Right atrium auricular region (tissue), 2 donors: ENCODE data around the gene FRY. TPM values are rescaled to one million over a fixed set of nuclear protein-coding genes. Genes with fewer than 3 reads are reported as not detected.
A peak's percentile ranks its signal among the peaks of the same experiment; 100 is the strongest.
"Not testable (repeated sequence)": the region's sequence is repeated elsewhere in the genome, so short reads cannot be mapped to it uniquely, and the experiment has no call there.

ENCODE experiments used
- DNase-seq: peaks from one replicate; pipeline ENCODE4 v3.0.0-alpha.2; 2019; ENCODE audit warnings: low spot score
- H3K27ac ChIP-seq, 2 donors: fragments of 200-600 bp; sonication (generic); 1 replicate in 1 of 2; 2 replicates in 1 of 2; pipeline ENCODE4 v1.5.1; 2016 to 2019
- H3K27me3 ChIP-seq, 2 donors: fragments of 200-600 bp; sonication (generic); one replicate each; pipeline versions ENCODE4 v1.5.1 to v1.6.0; 2017 to 2019
- H3K36me3 ChIP-seq: fragments of 200-600 bp; sonication (generic); one replicate; pipeline ENCODE4 v1.5.1; 2016
- H3K4me1 ChIP-seq, 2 donors: fragments of 200-600 bp; sonication (generic); one replicate each; pipeline versions ENCODE4 v1.5.1 to v1.6.0; 2017 to 2019
- H3K4me3 ChIP-seq, 2 donors: fragments of 200-600 bp; sonication (generic); 1 replicate in 1 of 2; 2 replicates in 1 of 2; pipeline ENCODE4 v1.5.1; 2017 to 2019; ENCODE audit warnings: mild to moderate bottlenecking in 1 of 2, moderate library complexity in 1 of 2
- H3K9me3 ChIP-seq, 2 donors: fragments of 200-600 bp; sonication (generic); one replicate each; pipeline ENCODE4 v1.5.1; 2019
- CTCF ChIP-seq, 2 donors: fragments of 200-600 bp; sonication (generic); IDR thresholded peaks; one replicate each; pipeline ENCODE4 v1.5.1; 2019; ENCODE audit warnings: antibody characterized with exemption in 2 of 2
- total RNA-seq, 2 donors: library from RNA; depleted of rRNA; stranded (reverse); fragments of >200 nt; gene quantifications; one replicate each; pipeline ENCODE4 v1.1.0, GENCODE V29; 2016

FRY gene
- total RNA-seq, 2 donors from 2014 or later = 94.8 to 183 TPM

- H3K27me3 ChIP-seq = no peaks in the 10 kb centered on the region
- H3K4me3 ChIP-seq = no peak overlapping the region
- no peak for DNase-seq
- no peak overlapping the region for H3K27ac ChIP-seq
- no peaks in the 10 kb centered on the region for H3K36me3 ChIP-seq
- H3K9me3 ChIP-seq = no peaks in the 10 kb centered on the region
- no peak for TF ChIP-seq CTCF (IDR thresholded peaks at IDR 0.05)
- peaks cover 0 to 29% of the 10 kb centered on the region in 2 donors for H3K4me1 ChIP-seq
Observed at GRCh38 chr13:32051156-32051555, 19.6 kb downstream of the FRY start.

GRCh38 chr13:32056316-32056715 is 24.7 kb downstream of the FRY start:
- no peak for TF ChIP-seq CTCF (IDR thresholded peaks at IDR 0.05)
- Histone ChIP-seq H3K9me3 (no peaks in the 10 kb centered on the region), H3K27me3 (no peaks in the 10 kb centered on the region), H3K4me3 (no peak overlapping the region), H3K4me1 (peaks cover 0 to 22% of the 10 kb centered on the region in 2 donors), H3K27ac (no peak overlapping the region), H3K36me3 (no peaks in the 10 kb centered on the region)
- no peak for DNase-seq

DNA sequence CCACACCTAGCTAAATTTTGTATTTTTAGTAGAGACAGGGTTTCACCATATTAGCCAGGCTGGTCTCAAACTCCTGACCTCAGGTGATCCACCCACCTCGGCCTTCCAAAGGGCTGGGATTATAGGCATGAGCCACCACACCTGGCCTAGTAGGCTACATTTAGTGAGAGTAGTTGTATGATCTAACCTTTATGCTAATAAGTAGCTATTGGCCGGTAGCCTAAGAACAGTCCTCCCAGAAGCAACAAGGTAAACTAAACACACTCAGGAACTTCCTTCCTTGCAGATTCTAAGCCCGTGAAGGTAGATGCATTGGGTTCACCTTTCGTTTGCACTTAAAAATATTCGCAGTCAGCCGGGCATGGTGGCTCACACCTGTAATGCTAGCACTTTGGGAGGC is 25.8 kb downstream of the FRY start:
- peaks cover 0 to 22% of the 10 kb centered on the region in 2 donors for H3K4me1 ChIP-seq
- H3K36me3 ChIP-seq, H3K4me3 ChIP-seq, H3K27me3 ChIP-seq, H3K27ac ChIP-seq, H3K9me3 ChIP-seq, DNase-seq: not testable (repeated sequence)

DNA sequence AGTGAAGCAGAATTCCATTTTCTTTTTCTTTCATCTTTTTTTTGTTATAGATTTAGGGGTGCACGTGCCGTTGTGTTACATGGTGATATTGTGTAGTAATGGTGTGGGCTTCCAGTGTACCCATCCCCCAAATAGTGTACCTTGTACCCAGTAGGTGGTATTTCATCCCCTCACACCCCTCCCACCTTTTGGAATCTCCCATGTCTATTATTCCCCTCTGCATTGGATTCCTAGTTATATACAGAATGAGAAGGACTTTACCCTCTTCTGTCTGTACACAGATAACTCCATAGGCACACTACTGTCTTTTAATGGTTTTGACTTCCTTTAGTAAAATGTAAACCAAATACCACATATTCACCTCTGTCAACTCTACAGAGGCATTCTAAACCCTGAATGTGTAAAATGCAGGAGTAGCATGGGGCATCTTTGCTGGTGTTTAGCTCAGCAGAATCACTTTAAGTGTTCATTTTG is 28.0 kb downstream of the FRY start:
- DNase-seq = no peak

GRCh38 chr13:32060401-32060878 is 28.9 kb downstream of the FRY start:
- no peak for TF ChIP-seq CTCF (IDR thresholded peaks at IDR 0.05)
- H3K27me3 ChIP-seq = no peaks in the 10 kb centered on the region
- no peak for DNase-seq
- peaks cover 0 to 39% of the 10 kb centered on the region in 2 donors for H3K4me1 ChIP-seq
- H3K4me3 ChIP-seq = peak overlapping the region in 1 of 2 donors; percentile 41
- H3K36me3 ChIP-seq = no peaks in the 10 kb centered on the region
- no peaks in the 10 kb centered on the region for H3K9me3 ChIP-seq
- peak overlapping the region; percentile 65 to 85 for H3K27ac ChIP-seq

More for the DNA sequence above, 28.0 kb downstream of the FRY start:
- Histone ChIP-seq H3K9me3 (no peaks in the 10 kb centered on the region), H3K4me3 (no peak overlapping the region), H3K4me1 (peaks cover 0 to 33% of the 10 kb centered on the region in 2 donors), H3K36me3 (no peaks in the 10 kb centered on the region), H3K27me3 (no peaks in the 10 kb centered on the region), H3K27ac (peak overlapping the region; percentile 65 to 85)
- TF ChIP-seq CTCF (IDR thresholded peaks at IDR 0.05) = no peak

DNA sequence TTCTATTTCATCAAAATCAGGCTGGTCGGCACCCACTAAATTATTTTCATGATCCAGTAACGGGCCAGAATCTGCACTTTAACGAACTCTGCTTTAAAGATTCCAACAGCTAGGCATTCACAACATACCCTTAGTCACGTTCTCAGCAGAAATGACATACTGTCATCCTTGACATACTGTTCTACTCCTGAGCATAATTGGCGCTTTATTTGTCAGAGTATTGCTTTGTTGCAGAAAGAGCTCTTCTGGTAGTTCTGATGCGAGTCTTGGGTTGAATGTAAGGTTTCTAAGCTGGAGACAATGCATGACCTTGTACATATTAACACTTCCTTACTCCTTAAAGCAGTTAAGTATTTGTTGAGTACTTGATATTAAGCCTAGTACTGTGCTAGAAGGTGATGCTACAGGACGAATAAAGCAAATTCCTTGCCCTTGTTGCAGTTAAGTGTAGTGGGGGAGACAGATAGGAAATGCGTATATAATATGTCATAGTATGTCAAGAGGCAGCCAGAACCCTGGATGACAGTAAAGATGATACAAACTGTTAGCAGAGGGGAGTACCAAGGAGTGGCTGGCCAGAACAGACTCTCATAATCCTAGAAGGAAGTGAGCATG is 32.2 kb downstream of the FRY start:
- H3K36me3 ChIP-seq = no peaks in the 10 kb centered on the region
- no peak for TF ChIP-seq CTCF (IDR thresholded peaks at IDR 0.05)
- no peak for DNase-seq
- H3K4me1 ChIP-seq = peaks cover 0 to 33% of the 10 kb centered on the region in 2 donors
- no peaks in the 10 kb centered on the region for H3K9me3 ChIP-seq
- H3K4me3 ChIP-seq = peak overlapping the region in 1 of 2 donors; percentile 14
- H3K27ac ChIP-seq = peak overlapping the region; percentile 43 to 85
- no peaks in the 10 kb centered on the region for H3K27me3 ChIP-seq
